Stimulated activated CD8-positive, alpha-beta memory T cell treated with anti-CD3 and anti-CD28 coated beads, Interleukin-4, amount 100 ng/mL, for 1 hour (primary cell): ENCODE measurements around the gene TSPO.
A peak's percentile ranks its signal among the peaks of the same experiment; 100 is the strongest.

Source experiments
- DNase-seq, 2 donors: peaks; one replicate each; pipeline ENCODE4 v3.0.0-alpha.2; 2020; ENCODE audit warnings: low read depth in 2 of 2, low spot score in 1 of 2

Gene TSPO

DNA sequence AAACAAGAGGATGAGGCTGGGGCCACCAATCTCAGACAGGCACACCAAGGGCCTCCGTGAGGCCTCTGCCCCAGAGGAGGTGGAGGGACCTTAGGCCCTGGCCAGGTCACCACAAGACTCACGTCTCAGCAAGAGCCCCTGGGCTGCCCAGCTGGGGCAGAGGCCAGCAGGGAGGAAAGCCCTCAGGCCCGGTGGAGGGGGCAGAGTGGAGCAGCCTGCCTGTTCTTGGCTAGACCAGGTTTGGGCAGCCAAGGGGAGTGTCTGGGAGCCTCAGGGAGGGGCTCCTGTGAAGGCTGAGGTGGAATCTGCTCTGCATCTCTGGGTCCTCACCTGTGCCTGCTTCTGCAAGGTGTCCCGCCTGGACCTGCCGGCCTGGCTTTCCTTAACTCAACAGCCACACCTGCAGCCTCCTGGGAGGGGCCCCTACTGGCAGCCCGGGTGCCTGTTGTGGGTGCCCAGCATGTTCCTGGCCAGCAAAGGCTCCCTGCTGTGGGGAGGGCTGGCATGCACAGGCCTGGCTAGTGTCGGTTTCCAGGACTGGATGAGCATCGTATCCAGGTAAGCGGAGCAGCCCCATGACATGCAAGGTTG is 23.7 kb downstream of the TSPO start:
- no peak for DNase-seq

DNA sequence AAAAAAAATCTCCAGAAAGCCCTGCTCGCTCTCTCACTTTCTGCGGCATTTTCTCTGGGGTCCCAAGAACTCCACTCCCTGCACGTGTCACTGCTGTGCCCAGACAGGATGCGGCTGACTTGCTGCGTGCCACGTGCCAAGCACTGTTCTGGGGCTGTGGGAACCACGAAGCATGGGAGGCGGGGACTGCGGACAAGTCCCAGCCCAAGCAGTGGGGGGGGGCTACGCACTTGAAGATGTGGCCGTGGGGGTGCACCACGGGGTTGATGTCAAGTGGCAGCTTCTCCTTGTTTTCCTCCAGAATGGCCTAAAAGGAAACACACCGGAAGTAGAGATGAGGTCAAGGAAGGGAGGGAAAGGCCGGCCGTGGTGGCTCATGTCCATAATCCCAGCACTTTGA is 24.7 kb downstream of the TSPO start:
- DNase-seq, result no peak

DNA sequence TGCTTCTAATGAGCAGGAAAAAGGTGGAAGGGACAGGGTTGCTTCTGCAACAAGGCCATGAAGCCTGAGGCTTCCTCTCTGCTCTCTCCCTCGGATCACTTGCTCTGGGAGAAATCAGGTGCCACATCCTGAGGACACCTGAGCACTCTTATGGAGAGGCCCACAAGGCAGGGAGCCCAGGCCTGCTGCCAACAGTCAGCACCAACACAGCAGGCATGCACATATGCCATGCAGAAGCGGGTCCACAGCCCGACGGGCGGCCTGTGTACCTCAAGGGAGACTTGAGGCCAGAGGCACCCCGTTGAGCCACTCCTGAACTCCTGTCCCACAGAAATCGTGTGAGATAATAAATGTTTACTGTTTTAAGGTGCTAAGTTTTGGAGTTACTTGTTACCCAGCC is 26.1 kb downstream of the TSPO start:
- no peak for DNase-seq

DNA sequence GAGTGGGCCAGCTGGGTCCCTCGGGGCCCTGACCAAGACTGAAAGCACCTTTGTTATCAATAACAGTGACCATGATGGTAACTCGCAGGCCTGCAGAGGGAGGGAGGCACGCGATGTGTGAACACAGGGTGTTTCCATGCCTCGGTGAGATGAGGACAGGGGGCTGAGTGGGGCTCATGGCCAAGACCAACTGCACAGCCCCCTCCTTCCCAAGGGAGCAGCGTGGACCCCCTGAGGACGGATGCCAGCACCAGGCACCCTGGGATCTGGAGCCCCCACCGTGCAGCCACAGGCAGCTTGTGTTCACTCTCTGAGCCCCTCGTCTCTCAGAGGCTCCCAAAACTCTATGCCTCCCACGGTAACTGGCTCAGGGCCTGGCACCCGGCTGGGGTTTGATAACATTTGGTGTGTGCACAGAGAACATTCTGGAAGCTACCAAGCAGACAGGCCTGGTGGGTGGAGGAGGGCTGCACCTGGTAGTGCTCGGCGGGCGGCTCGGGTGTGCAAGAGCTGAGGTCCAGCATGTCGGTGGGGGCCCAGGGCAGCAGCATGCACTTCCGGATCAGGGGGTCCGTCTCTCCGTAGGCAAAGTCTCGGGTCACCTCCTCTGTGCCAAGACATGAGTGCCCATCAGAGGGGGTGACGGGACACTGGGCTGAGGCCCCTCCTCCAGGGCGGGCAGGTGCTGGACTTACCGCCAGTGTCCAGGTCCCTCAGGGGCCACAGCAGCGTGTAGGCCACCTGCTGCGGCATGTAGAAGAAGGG is 28.0 kb downstream of the TSPO start:
- DNase-seq, result no peak

DNA sequence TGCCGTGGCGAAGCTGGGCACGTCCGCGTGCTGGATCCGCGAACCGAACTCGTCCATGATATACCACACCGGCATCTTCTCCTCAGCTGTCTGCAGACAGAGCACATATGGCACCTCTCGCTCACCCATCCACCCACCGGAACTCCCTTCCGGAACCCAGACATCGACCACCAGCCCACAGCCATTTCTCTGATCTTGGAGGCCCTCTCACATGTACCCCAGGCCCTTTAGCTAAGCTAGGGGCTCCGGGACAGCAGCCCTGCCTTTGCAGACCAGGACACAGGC is 28.5 kb downstream of the TSPO start:
- no peak for DNase-seq

DNA sequence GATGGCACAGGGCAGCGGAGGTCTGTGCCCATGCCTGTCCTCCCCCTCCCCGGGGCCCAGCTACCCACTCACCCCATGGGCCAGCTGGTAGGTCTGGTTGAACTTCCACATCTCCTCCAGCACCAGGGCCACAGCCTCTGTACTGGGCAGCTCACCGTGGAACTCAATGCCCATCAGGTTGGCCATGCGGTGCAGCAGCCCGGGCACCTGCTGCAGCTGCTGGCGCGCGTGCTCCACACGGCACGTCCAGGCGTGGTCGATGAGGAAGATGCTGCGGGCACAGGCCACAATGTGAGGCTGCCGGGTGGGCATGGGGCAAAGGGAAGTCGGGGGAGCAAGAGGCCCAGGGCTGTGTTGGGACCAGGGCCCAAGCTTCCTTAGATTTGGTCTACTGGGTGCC is 29.3 kb downstream of the TSPO start:
- no peak for DNase-seq

DNA sequence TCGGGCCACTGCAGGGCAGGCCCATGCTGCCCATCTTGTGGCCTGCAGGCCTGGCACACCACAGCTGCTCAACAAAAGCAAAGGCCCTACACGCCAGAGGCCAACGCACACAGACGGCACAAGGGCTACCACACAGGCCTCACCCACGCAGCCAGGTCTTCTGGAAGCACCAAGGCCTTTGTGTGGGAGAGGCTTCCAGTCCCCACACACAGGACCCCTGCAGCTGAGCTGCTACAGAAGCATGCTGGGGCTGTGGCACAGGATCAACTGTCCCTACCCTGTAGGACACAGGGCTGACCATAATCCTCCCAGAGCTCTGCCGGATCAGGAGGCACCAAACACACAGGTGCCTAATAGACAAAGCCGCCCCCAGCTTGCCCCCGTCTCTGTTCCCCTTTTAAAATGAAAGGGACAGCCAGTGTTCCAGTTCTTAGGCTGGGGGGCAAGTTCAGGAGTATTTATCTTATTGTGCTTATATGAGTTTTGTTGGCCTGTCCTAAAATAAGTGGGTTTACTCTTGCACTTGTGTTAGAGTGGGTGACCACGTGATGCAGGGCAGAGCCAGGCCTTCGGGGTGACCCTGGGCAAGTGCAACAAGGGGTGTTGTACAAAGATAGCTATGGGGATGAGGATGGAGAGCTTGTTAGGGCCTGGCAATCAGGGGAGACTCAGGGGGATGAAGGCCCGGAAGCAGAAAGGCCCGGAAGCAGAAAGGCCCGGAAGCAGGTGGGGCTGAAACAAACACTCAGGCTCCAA is 30.1 kb downstream of the TSPO start:
- DNase-seq, result no peak

DNA sequence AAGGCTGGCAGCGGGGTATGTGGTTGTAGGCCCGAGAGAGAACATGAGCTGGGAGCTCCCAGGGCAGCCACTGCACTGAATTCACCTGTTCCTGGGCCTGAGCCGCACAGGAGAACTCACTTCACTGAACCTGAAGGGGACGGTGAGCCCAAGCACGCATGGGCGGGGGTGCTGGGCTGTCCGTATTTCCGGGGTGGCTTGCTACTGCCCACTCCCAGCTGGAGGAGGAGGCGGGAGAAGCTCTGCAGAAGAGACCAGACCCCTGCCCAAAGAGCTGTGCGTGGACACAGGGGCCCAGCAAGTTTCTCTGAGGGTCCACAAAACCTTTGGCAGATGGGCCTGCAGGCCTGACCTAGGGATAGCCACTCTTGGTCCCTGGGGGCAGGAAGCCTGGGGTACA is 30.8 kb downstream of the TSPO start:
- no peak for DNase-seq

DNA sequence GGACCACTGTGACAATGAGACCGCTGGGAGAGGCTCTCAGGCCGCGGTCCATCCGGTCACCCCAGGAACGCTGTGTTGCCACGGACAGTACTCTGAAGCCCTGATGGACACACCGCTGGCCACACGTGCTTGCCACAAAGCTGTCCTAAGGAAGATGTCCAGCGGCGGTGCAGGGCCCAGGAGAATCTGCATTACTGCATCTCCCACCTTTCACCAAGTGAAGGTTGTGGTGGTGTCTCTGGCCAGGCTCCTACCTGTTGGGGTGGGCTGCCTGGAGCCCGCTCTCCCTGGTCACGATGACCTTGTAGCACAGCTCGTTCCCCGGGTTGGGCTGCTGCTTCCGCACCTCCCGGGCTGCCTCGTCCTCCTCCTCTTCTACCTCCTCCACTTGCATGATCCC is 31.4 kb downstream of the TSPO start:
- no peak for DNase-seq

DNA sequence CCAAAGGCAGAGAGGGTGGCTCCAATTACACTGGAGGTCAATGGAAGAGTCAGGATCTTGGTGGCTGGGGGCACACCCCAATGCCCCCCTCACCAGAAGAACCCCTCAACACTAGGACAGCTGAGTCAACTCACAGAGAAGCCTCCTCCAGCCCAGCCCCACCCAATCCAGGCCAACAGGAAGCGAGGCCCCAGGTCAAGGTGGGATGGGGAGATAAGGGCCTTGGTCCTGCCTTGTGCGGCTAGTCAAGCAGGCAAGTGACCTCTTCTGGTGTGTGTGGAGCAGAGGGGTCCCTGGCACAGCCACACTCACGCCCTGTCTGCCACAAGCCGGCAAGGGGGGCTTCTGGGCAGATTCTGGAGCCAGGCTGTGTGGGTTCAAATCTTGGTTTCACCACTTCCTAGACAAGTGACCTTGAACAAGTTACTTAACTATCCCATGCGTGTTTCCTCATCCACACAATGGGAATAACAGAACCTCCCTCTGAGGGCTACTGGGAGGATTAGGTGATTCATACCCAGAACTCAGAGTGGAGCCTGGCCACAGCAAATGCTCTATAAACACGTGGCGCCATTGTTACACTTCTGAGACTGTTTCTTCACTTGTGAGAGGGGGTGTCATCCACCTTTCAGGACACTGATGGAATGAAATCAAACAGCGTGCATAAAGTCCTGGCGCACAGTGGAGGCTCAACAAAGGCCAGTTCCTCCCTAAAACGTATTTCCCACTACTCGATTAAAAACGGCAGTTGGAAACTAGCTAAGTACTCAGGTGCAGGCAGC is 32.3 kb downstream of the TSPO start:
- no peak for DNase-seq

DNA sequence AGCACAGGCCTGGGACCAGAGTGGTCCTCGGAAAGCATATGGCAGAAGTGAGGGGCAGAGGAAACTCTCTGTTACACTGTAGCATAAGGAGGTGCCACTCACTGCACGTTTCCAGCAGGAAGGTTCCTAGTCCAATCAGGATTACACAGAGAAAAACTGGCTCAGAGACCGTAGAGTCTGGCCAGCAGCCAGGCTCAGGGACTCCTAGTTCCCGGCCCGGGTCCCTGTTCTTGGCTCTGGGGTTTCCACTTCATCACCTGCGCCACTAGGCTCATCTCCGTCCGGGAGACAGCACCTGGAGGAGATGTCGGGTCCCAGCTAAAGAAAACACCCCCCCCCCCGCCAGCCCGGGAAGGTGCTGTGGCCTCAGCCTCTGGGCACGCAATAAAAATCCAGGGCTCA is 34.5 kb downstream of the TSPO start:
- no peak for DNase-seq

DNA sequence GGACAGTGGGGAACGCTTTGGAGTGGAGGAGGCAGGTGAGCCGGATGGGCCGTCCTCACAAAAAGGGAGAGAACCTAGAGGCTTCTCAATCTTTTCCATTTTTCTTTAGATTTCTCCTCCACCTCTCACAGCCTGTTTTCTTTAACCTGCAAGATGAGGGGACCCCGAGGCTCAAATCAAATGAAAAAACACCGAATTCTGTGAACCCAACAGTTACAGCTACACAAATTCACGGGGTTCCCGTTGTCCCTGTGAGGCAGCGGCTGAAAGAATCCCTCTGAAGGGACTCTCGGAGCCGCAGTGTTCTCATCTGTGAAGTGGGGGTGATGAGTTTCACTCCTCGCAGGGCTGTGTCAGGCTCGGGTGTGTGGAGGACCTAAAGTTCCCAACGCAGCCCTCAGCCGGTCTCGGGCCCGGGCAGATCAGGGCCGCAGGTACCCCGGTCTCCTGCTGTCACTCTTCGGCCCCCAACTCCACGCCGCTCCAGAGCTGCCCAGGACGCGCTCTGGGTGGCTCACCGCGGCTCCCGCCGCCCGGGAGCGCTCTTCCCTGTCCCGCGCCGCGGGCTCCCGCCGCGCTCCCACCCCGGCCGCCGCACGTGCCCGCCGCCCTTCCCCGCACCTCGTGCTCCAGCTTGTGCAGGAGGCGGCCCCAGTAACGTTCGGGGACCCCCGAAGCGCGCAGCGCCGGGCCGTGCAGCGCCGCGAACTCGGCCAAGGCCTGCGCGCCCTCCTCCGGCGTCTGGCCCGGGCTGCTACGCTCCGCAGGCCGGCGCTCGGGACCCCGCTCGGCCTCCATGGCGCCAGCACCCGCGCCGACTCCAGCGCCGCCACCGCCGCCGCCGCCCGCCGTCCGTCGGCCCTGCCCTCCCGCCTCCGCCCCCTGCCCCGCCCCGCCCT is 35.2 kb downstream of the TSPO start, which contains the start of gene TTLL12:
Gene TTLL12, minus strand, starts transcription at position 863 of the 899 bp plus-strand sequence. Its CDS starts 65 bp downstream, at position 798.
- DNase-seq, result peak; percentile 28 to 39

DNA sequence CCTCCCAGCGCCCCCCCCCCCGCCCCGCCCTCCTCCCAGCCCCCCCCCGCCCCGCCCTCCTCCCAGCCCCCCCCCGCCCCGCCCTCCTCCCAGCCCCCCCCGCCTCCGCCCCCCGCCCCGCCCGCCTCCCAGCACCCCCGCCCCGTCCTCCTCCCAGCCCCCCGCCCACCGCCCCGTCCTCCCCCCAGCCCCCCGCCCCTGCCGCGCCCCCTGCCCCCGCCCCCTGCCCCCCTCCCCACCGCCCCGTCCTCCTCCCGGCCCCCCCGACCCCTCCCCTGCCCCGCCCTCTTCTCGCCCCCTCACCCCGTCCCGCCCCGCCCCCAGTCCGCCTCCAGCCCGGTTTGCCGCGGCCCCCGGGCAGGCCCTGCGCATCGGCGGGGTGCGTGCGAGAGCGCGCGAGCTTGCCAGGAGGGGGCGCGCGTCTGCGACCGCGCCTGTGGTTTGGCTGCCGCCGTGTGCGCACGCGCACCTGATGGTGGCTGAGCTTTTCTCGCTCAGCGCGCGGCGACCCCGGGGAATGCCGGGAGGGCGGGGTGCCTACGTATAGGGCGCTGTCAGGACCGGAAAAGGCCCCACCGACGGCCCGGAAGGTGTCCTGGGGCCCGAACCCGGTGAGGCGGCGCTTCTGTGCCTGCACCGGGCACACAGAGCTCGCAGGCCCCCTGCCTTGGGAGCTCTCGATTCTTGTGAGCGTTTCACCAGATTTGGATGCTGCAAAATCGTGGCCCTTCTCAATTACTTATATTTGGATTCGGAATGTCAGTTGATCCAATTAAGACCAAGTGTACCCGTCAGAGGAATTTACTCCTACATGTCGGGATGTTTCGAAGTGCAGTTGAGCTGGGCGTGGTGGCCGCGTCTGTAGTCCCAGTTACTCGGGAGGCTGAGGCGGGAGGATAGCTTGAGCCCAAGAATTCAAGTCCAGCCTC is 36.1 kb downstream of the TSPO start:
- DNase-seq, result peak; percentile 75 to 92

DNA sequence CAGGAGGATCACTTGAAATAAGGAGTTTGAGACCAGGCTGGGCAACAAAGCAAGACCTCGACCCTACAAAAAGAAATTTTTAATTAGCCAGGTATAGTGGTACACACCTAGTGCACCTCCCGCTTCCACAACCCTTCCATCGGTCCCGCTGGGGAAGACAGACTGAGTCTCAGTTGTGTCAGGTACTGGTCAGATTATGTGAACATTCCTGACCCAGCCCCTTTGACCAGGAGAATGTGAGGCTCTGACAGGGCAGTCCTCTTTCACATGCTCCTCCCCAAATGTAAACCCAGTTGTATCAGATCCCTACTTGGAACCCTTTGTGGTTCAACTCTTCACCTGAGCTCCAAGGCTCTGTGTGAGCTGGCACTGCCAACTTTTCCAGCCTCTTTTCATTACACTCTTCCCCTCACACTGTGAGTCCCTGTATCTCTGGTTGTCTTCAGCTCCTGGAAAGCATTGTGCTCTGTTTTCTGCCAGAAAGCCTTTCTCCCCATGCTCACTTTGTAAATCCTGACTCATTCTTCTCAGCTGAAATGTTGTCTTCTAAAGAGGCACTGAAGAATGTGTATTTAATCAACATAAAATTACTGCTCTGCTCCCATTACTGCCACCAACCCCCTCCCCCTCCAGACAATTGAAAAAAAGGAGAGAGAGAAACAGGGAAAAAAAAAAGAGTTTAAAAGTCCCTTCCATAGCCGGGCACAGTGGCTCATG is 37.6 kb downstream of the TSPO start:
- DNase-seq, result no peak

DNA sequence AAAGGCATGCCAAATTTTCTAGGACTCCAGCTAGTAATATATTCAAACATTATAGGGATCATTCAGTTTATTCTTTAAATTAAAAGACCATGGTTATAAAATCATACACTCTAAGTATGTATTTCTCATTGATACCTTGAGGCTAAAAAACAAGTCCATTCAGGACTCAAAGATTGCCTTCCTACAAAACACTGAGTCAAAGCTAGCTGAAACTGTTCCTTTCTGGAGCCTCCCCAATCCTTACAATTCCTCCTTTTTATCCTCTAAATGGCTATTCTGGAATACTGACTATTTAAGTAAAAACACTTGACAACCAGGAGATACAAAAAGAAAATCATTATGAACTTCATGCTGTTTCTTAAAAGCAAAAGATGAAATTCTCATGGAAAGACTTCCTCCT is 40.5 kb downstream of the TSPO start:
- no peak for DNase-seq

DNA sequence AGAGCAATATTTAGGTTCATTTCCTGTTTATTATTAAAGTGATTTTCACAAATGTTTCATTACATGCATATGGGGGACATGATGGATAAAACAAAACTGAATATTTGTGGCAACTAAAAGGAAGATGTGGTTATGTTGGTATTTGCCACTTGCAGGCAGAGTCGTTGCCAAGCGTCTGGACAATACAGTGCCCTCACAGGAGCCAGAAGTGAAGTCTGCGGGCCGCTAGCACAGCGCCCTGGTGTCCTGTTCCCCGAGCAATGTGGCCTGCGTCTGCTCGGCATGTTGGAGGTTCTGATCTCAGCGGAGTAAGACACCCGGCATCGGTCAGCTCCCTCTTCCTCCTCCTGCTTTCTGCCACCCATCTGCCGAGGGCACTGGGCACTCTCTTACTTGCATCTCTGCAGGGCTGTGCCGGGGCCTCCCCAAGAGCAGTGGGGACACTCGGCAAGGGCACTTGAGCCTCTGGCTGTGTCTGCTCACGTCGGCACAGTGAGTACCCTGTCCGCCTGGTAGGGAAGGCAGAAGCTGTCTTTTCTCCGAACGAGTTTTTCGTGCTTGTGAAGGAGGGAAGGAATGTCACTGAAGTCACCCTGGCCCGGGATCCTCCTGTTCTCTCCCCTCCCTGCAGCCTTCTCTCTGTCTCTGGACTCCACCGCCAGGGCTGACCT is 46.0 kb downstream of the TSPO start:
- no peak for DNase-seq

DNA sequence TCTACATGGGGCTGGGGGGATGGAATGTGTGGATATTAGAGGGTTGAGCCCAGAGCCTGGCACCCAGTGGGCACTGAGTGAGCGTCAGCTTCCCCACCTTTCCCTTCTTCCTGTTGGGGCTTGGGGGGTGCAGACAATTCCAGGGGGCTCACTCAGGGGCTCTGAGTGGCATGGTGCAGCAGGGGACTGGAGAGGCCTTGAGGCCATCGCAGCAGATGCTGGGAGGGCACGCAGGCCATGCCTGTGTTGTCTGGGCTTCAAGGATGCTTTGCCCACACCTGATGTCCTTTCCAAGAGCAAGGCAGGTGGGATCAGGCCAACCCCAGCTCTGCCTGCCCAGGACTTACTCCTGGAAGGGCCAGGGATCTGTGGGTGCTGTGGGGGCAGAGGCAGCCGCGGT is 46.8 kb downstream of the TSPO start:
- no peak for DNase-seq

DNA sequence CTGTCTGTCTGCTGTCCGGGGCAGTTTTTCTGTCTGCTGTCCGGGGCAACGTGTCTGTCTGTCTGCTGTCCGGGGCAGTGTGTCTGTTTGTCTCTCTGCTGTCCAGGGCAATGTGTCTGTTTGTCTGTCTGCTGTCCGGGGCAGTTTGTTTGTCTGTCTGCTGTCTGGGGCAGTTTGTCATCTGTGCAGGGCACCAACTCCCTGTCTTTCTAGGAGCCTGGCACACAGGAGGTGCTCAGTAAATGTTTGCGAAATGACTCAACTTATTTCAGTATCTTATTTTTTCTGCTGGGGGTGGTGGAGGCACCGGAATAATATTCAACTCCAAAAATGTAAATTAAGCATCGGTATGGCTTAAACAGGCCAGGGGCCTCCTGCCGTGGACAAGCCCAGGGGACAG is 47.6 kb downstream of the TSPO start:
- no peak for DNase-seq
